Activated T-cell treated with anti-CD3 and anti-CD28 coated beads, Interleukin-2, amount 50 U/mL, for 1 hour (primary cell): Measurements from ENCODE around the gene PRCC.
A peak's percentile ranks its signal among the peaks of the same experiment; 100 is the strongest.

ENCODE experiments used
- DNase-seq: peaks from one replicate; pipeline ENCODE4 v3.0.0-alpha.2; 2020

Gene PRCC

DNA sequence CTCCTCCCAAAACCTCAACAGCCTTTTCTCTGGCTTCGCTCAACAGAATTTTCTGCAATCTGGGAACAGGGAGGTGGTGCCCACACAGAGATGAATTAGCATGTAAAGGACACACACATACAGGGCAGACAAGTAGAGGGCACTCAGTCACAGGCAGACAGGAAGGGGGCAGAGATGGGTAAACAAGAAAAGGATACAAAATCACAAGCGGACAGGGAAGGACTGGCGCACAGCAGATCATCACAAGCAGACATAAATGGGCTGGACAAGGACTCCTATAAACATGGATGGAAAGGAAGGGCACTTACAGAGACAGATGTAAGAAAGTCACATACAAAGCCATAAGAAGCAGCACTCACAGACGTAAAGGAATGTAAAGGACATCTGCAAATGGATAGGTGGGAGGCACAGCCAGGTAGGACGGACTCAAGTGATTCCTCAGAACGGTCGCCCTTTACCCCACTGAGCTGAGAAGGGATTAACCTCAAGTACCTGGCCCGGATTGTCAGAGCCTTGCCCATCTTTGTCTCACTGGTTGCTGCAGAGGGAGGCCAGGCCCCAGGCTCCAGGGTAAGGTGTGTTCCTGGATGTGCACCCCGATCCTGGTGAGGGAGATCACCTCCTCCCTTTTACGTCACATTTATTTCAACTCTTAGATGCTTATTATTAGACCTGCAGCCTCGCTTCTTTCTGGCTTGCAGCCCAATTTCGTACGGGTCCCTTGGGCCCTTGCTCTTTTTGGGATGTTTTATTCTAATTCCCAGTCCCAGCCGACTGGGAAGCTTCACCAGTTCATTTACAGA lies 836 bp upstream of the PRCC start:
- DNase-seq: no peak

DNA sequence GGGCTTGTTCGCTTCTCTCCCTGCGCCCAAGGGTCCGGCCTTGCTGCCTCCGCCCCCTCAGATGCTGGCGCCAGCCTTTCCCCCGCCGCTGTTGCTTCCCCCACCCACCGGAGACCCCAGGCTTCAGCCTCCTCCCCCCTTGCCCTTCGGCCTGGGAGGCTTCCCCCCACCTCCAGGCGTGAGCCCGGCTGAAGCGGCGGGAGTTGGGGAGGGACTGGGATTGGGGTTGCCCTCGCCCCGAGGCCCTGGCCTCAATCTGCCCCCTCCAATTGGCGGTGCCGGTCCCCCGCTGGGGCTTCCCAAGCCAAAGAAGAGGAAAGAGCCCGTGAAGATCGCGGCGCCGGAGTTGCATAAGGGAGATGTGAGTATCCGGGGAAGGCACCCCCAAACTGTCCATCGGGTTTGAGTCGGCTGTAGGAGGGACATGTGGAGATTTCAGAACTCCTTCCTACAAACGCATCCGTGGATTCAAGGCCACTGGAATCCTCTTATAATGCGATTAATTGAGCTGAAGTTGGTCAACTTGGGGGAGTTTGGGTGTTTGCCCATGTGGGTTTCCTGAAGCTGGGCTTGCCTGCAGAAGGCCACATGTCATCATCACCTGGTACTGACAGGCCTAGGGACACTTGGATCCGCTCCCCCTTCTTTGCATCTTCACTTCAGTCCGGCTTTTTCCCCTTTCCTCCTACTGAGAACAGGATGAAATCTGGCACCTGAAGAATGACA lies 707 bp downstream of the PRCC start:
- no peak for DNase-seq

GRCh38 chr1:156768610-156769295 lies 1.4 kb downstream of the PRCC start:
- DNase-seq: no peak

GRCh38 chr1:156772222-156772621 lies 4.9 kb downstream of the PRCC start:
- no peak for DNase-seq

DNA sequence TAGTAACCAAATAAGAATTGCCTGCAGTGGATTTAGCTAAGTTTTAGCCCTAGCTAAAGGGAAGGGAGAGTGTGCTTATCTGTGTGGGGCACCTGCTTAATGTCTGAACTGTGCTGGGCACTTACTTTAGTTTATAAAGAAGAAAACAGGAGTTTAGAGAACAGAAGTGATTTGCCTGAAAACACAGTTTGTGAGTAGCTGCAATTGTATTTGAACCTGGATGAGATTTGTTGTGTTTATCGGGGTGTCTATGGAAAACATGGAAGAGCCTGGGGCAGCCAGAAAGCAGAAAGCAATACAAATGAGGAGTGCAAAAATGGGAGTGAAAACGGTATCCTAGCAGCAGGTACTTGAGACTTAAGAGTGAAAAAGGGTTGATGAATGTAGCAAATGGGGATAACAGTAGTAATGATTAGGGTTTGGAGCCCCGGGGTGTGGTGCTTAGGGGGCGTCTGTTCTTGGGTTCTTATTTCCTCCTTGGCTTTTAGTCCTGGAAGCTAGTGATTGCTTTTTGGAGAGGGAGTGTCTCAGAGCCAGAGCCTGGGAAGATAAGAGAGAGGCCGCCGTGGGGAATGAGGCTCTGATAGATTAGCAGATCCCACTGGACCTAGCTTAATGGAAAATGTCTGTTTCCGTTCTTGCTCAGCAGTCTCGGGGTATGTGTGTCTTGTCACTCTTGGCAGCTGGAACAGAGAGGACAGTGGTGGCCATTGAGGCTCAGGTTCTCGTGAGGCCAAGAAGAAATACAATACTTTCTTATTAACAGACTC lies 5.6 kb downstream of the PRCC start:
- DNase-seq: no peak

- no peak for DNase-seq
Observed at GRCh38 chr1:156773607-156774006, 6.3 kb downstream of the PRCC start.

GRCh38 chr1:156775799-156776198 lies 8.5 kb downstream of the PRCC start:
- DNase-seq: no peak

DNA sequence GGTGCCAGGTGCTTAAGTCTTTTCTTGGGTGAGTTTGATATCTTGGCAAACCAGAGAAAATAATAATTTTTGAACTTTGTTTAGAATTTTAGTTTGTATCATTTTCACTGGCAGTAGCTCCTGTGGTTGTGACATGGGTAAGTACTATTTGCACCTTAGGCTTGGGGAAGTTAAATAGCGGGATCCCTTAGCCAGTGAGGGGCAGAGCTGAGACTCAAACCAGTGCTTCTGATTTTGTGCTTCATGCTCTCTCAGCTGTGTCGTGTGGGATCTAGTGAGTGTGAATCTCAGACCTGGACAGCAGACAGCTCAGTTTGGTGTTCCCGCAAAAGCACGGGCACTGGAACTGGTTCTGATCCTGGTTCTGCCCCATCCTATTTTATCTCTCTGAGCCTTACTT lies 9.6 kb downstream of the PRCC start:
- DNase-seq: no peak

DNA sequence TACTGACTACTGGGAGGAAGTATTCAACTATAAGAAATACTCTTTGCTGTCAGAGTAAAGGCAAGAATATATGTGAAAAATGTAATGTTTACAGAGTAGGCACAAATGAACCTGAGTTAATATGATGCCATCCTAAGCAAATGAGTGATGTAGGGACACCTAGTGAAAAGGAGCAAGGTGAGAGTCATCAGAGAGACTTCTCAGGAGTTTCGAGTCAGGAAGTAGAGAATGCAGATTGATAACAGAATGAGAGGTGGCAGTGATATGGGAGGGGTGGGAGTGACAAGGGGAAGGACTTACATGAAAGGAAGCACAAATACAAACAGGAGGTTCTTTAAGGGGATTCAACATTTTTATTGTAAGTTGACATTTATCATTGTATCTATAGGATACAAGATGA lies 10.2 kb downstream of the PRCC start:
- no peak for DNase-seq

- DNase-seq: no peak
Observed at GRCh38 chr1:156781585-156782186, 14.4 kb downstream of the PRCC start.

- no peak for DNase-seq
Observed at GRCh38 chr1:156785458-156785857, 18.1 kb downstream of the PRCC start.

DNA sequence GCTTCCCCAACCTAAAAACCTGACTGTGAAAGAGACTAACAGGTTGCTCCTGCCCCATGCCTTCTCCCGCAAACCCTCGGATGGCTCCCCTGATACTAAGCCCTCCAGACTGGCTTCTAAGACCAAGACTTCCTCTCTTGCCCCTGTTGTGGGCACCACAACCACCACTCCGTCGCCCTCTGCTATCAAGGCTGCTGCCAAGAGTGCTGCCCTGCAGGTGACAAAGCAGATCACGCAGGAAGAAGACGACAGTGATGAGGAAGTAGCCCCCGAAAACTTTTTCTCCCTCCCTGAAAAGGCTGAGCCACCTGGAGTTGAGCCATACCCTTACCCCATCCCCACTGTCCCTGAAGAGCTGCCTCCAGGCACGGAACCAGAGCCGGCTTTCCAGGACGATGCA lies 19.3 kb downstream of the PRCC start:
- DNase-seq: no peak

DNA sequence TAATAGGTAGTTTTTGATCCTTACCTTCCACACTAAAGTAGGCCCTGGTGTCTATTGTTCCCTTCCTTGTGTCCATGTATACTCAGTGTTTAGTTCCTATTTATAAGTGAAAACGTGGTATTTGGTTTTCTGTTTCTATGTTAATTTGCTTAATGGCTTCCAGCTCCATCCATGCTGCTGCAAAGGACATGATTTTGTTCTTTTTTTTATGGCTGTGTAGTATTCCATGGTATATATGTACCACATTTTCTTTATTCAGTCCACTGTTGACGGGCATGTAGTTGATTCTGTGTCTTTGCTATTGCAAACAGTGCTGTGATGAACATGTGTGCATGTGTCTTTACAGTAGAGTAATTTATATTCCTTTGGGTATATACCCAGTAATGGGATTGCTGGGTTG lies 20.8 kb downstream of the PRCC start:
- no peak for DNase-seq

- no peak for DNase-seq
Observed at GRCh38 chr1:156789621-156790318, 22.4 kb downstream of the PRCC start.

DNA sequence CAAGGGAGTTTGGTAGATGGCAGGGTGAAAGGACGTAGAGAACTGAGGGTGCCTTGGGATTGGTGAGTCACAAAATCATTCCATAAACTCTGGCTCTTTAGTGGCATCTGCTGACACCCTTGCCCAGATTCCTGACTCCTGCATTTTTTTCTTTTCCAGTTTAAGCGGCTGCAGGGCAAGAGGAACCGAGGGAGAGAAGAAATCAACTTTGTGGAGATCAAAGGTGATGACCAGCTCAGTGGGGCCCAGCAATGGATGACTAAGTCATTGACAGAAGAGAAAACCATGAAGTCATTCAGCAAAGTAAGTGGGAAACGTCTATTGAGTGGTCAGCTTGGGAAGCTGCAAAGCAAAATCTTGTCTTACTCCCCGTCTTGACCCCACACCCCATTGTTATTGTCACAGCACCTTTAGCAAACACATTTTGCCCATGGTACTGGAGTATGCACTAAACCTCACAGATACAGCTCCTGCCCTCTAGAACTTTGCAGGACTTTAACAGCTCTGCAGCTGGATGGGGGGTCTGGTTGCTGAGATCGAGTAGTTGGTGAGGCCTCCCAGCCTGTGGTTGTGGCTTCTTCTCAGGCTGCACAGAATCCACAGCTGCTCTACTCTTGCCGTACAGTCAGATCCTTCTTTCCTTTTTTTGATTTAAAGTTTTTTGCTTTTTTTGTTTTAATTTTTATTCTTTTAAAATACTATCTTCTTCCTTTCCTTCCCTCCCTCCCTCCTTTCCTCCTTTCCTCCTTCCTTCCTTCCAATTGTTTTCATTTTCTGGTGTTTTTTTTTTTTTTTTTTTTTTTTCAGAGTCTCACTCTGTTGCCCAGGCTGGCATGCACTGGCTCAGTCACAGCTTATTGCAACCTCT lies 27.4 kb downstream of the PRCC start:
- no peak for DNase-seq

GRCh38 chr1:156795374-156795733 lies 28.0 kb downstream of the PRCC start:
- no peak for DNase-seq

- no peak for DNase-seq
Observed at GRCh38 chr1:156795787-156796186, 28.5 kb downstream of the PRCC start.

GRCh38 chr1:156796340-156797097 lies 29.2 kb downstream of the PRCC start:
- DNase-seq: no peak

DNA sequence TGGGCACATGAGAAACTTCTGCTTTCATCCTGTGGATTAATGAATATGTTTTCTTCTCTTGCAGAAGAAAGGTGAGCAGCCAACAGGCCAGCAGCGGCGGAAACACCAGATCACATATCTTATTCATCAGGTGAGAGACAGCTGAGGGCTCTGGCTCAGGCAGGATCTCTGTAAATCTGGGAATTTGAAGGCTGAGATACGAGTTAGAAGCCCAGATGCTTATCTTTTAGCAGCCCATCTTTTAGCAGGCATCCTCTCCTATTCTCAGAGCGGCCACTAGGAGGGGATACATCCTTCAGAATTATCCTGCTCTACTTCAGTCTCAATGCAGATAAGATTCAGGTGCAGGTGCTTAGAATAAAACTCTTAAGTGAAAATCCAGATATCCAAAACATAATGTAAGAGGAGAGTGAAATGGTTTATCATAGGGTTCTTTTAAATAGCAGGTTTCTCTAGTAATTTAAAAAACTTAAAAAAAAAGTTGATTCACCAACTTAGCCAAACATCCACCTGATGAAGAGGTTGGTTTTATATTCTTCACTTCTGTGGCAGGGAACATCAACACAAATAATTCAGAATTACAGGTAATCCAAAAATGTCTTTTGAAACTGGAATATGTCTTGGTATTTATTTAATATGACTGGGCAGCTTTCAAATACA lies 30.0 kb downstream of the PRCC start:
- peak; percentile 60 for DNase-seq
